ENCODE data around the gene POR.

- no peak for TF ChIP-seq SUZ12 (IDR thresholded peaks at IDR 0.05)
- no peak for TF ChIP-seq FOXK2 (IDR thresholded peaks at IDR 0.05)
- no peak for TF ChIP-seq LEF1 (IDR thresholded peaks at IDR 0.05; ENCODE audit: borderline replicate concordance)
- TF ChIP-seq NFRKB (IDR thresholded peaks at IDR 0.05): no peak
- TF ChIP-seq SP1 (IDR thresholded peaks at IDR 0.05): no peak
- TF ChIP-seq TARDBP (IDR thresholded peaks at IDR 0.05): no peak
- no peak for TF ChIP-seq ARNT (IDR thresholded peaks at IDR 0.05)
- no peak for TF ChIP-seq FOXM1 (IDR thresholded peaks at IDR 0.05; ENCODE audit: borderline replicate concordance)
These were observed 26.3 kb upstream of the POR start for GRCh38 chr7:75888464-75889222.
